Bone marrow (tissue), 2 donors: ENCODE data around the gene ATP2B2.
A peak's percentile ranks its signal among the peaks of the same experiment; 100 is the strongest.
"Not testable (repeated sequence)": the region's sequence is repeated elsewhere in the genome, so short reads cannot be mapped to it uniquely, and the experiment has no call there.

Experiments used
- DNase-seq, 2 donors: peaks; one replicate each; lab custom pipeline; 2025; lab: John Stamatoyannopoulos, UW

ATP2B2 gene

DNA sequence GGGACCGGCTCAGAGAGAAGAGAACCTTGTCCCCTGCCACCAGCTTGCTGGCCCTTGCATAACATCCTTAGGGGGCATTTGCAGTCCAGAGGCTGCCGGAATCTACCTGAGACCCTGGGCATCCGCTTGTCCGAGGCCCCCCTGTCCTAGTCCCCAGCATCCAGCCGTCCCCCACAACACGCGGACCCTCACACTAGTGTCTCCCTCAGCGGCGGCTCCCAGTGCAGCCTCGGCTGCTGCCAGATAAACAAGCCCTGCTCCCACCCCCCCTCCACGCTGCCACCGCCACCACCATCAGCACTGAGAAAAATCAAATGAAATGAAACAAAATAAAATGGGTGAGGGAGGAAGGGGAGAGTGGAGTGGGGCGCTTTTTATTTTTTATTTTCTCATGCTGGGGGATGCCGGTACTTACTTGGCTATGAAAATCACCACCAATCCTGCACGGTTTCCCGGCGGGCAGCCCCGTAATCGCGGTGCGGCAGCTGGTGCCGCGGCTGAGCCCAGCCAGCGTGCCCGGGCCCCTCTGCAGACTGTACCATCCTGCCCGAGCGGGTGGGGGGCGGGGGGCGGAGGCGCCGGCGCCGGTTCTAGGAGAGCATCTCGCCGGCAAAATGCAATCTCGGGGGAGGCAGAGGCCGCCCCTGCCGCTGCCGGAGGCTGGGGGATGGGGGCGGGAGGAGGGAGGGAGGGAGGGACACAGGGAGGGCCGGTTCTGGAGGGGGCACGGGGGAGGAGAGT is at the start of gene ATP2B2:
TSS of gene ATP2B2 (minus strand) at position 537 of the 741 bp plus-strand sequence. CDS start 56,043 bp downstream, outside the sequence.
- DNase-seq = no peak

DNA sequence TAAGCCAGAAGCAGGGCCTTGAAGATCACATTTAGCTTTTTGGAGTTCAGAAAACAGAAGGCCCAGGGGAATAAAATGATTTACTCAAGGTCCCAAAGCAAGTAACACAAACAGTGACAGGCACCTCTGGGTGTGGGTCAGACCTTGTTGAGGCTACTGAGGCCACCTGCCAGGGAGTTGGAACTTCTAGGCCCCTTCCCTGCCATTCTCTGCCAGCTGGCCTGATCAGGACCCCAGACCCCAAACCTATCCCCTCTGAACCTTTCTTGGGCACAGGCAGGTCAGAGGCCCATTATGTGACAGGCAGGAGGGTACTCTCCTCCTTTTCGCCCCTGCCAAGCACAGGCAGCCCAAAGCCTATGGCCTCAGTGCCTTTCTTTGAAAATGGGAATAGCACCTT is 49.4 kb upstream of the ATP2B2 start:
- no peak for DNase-seq

DNA sequence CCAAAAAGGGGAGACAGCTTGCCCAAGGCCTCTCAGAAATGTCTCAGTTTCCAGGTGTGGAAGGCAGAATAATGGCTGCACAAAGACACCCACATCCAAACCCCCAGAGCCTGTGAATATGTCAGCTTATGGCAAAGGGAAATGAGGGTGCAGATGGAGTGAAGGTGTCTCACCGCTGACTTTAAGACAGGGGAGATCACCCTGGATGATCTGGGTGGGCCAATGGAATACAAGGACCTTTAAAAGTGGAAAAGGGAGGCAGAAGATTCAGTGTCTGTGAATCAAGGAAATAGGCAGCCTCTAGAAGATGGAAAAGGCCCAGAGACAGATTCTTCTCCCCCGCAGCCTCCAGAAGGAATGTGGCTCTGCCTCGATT is 48.8 kb upstream of the ATP2B2 start:
- no peak for DNase-seq

DNA sequence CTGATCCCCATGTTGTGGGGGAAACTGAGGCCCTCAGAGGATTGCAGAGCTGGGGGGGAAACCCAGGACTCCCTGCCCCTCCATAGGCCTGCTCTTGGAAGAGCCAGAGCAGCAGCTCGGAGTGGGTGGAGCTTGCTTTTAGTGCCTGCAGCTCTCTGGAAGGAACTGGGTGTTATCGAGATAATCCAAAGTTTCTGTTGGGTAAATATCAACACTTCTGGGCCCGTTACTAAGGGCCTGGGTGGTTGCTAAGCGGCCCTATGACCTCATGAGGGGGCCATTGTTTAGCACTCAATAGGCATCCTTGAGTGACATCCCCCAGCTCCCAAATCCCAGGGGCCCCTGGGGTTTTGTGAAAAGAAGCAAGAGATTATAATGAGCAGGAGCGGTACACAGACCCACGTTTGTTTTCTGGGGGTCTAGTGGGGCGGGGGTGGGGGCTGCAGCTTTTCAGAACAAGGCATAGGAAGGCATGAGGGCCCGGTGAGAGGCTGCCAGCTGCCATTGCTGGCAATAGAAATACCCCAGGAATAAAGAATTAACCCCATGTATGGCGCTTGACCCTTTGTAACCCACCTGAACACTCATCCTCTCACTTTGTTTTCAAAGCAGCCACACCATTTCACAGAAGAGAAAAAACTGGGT is 48.3 kb upstream of the ATP2B2 start:
- DNase-seq = no peak

GRCh38 chr3:10552631-10552943 is 47.2 kb upstream of the ATP2B2 start:
- DNase-seq = no peak

- peak; percentile 37 to 56 for DNase-seq
Observed at GRCh38 chr3:10551821-10552630, 46.6 kb upstream of the ATP2B2 start.

GRCh38 chr3:10551139-10551538 is 45.8 kb upstream of the ATP2B2 start:
- no peak for DNase-seq

GRCh38 chr3:10550705-10551104 is 45.3 kb upstream of the ATP2B2 start:
- DNase-seq = no peak

DNA sequence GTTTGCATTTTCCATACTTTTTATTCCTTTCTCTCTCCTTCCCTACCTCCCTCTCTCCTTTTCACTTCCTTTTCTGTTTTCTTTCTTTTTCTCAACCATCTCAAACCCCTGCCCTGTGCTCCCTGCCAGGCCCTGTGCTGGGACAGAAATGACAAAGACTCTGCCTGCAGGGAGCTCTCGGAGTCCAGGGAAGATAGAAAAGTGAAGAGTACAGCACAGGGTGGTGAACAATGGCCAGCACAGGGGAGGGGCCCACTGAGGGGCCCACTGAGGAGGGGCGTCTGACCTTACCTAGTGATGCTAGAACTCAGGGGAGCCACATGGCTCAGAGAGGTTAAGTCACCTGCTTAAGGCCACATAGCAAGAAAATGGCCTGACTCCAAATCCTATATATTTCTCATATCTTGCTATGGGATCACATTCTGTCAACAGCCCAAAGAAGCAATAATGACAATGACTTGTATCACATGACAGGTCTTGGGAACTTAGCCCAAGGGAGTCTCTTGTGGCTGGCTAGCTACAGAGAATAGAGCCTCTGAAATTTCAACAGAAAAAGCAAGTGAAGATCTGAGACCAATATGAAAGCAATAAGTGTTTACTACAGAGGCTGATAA is 44.3 kb upstream of the ATP2B2 start:
- no peak for DNase-seq

GRCh38 chr3:10548992-10549391 is 43.6 kb upstream of the ATP2B2 start:
- no peak for DNase-seq

DNA sequence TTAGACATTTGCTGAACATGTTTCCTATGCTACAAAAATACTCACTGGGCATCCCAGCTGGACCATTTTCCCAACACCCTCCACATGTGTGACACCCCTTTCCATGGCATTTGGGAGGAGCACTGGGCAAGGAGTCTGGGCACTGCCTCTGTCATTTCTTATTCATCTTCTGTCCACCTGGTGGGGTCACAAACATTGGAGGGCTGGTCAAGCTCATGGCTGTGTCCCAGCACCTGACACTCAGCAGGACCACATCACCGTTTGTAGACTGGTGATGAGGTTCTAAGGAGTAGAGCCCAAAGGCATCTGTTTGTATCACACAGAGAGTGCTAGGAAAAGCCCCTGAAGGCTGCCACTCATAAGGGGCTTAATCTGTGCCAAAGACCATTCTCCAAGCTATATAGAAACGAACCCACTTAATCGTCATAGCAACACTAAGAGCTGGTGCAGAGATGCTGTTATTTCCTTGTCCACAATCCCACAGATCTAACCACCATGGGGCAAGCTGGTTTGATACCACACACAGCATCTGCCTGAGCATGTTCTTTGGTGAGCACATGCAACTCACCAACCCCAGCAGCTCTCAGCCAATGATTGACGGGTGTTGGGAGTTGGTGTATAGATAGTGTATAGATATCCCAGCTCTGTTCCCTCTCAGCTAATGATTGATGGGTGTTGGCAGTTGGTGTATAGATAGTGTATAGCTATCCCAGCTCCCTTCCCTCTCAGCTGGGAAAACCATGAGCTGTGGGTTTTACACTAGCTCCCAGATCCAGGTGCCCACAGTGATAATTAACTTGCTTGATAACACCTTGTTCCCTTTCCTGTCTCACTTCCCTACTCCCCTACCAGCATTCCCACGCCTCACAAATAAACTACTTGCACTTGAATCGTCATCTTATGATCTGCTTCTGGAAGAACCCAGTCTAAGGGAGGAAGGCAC is 42.7 kb upstream of the ATP2B2 start:
- DNase-seq = no peak

DNA sequence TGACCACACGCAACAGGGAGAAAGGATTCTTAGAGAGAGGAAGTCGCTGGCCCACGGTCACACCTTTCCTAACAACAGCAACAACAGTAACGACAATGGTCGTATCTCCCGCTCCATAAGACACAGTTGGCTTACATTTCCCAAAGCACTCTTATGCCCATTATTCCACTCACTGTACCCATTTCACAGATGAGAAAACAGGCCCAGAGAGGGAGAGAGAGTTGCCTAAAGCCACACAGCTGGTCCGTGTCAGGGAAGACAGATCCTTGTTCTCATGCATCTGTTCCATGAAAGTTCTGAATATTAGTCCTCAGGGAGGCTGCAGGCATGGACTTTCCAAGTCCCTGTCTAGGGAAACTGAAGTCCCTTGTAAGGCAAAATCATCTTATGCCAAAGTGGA is 42.0 kb upstream of the ATP2B2 start:
- no peak for DNase-seq

DNA sequence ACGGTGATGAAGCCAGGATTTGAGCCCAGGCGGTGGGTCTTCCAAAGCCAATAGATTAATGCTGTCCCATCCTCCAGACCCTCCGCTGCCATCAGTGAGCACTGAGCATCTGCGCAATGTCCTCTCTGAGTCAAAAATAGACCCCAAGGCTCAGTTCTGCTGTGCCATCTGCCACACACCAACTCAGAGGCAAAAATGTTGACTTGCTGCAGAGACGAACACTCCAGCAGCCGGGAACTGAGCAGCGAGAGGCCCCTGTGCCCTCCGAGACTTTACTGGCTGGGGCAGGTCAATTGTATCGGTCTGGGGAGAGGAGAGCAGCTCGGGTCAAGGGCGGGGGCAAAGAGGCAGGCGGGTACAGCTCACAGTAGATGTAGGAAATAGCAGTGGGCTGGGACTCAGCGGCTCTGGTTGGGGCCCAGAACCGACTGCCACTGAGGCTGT is 41.5 kb upstream of the ATP2B2 start:
- DNase-seq = no peak

- no peak for DNase-seq
Observed at GRCh38 chr3:10546181-10546624, 40.8 kb upstream of the ATP2B2 start.

DNA sequence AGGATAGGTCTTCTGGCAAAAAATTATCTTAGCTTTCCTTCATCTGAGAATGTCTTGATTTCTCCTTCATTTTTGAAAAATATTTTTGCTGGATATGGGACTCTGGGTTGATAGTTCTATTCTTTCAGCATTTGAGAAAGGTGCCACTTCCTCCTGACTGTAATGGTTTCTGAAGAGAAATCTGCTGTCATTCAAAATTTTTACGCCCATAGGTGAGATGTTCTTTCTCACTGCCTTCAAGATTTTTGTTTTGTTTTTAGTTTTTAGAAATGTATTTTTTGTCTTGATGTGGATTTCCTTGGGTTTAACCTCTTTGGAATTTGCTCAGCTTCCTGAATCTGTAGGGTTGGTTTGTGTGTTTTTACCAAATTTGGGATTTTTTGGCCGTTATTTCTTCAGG is 37.1 kb upstream of the ATP2B2 start:
- DNase-seq = no peak

DNA sequence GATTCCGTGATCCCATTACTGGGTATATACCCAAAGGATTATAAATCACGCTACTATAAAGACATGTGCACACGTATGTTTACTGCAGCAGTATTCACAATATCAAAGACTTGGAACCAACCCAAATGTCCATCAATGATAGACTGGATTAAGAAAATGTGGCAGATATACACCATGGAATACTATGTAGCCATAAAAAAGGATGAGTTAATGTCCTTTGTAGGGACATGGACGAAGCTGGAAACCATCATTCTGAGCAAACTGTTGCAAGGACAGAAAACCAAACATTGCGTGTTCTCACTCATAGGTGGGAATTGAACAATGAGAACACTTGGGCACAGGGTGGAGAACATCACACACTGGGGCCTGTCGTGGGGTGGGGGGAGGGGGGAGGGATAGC is 35.0 kb upstream of the ATP2B2 start:
- not testable (repeated sequence) for DNase-seq

- DNase-seq = no peak
Observed at GRCh38 chr3:10534066-10534465, 28.7 kb upstream of the ATP2B2 start.

- DNase-seq = no peak
Observed at GRCh38 chr3:10533737-10534023, 28.3 kb upstream of the ATP2B2 start.

- DNase-seq = no peak
Observed at GRCh38 chr3:10532939-10533736, 27.8 kb upstream of the ATP2B2 start.

- no peak for DNase-seq
Observed at GRCh38 chr3:10531031-10531430, 25.6 kb upstream of the ATP2B2 start.

- no peak for DNase-seq
Observed at GRCh38 chr3:10530241-10530640, 24.9 kb upstream of the ATP2B2 start.
